ENCODE results near the gene DPCD. TPM values are rescaled to one million over a fixed set of nuclear protein-coding genes. Genes with fewer than 3 reads are reported as not detected.
A peak's percentile ranks its signal among the peaks of the same experiment; 100 is the strongest.

DPCD gene
- total and polyA plus RNA-seq, 2 donors (not counting 3 experiments of a cell fraction or from before 2014, with no cell fraction given), result 25.3 to 39.3 TPM

DNA sequence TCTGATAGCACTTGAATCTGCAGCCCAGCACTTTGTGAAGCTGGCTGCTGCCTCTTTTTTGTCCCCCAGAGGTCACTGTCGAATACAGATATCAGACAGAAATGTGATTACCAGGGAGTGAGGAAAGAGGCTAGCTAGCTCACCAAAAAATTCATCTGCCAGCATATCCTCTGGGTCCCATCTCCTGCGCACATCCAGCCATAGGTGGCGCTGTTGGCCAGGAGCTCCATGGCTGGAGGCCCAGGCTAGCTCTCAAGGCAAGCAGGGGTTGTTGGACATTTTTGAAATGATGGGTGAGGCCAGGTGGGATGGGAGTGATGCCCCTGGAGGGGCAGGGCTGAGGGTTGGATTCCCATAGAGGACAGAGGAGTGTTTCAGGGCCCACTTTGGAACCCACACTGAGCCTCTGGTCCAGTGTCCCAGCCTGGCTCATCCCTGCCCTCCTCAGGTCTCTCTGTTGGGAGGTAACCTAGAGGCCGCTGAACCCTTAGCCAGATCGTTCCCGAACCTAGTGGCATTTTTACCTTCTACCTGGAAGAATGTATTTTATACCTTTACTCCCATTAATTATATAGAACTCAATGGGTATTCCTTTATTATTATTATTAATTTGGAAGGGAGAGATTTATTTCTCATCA lies 14.8 kb downstream of the DPCD start:
- FAIRE-seq (peak; percentile 87), DNase-seq (ENCODE audit: low read depth, low spot score) (peak; percentile 56)
- no peak overlapping the region for H3K4me2 ChIP-seq (ENCODE audit: insufficient read depth, low read length)
- BruUV-seq (replicated peaks), result no TSS peak
- CTCF ChIA-PET, result interaction anchor here (0.6 to 4.9 kb wide), 55 partner anchors 8 to 472 kb away, joined by 3 to 193 read pairs (median 4); partner anchors contain the start of genes DPCD, NPM3, OGA and POLL
- no peak overlapping the region for H3K4me3 ChIP-seq (replicated peaks in 1 of 3; ENCODE audit: insufficient read depth in 1 of 3, low read depth in 1 of 3, low read length in 3 of 3)
- no peak for TF ChIP-seq JUN (IDR thresholded peaks at IDR 0.05; ENCODE audit: borderline replicate concordance, insufficient read depth, insufficient read length, low read depth)
- TF ChIP-seq CTCF (IDR thresholded peaks at IDR 0.05; ENCODE audit: extremely low read depth in 1 of 2, insufficient read depth in 1 of 2, low read depth in 1 of 2, low read length in 2 of 2), result peak; percentile 82 to 95
- H3K27me3 ChIP-seq (ENCODE audit: control insufficient read depth in 2 of 2, insufficient read depth in 2 of 2, low read length in 2 of 2), result no peaks in the 10 kb centered on the region
- POLR2A ChIA-PET, result no interaction called here
- H3K9me3 ChIP-seq (replicated peaks; ENCODE audit: control insufficient read depth, insufficient read depth, low read length), result no peaks in the 10 kb centered on the region
- H4K20me1 ChIP-seq (replicated peaks; ENCODE audit: control insufficient read depth, extremely low read depth, insufficient read depth, low read length), result no peaks in the 10 kb centered on the region
- H3K79me2 ChIP-seq (ENCODE audit: control insufficient read depth, insufficient read depth, low read length), result no peaks in the 10 kb centered on the region
- no peaks in the 10 kb centered on the region for H3K9me1 ChIP-seq (replicated peaks; ENCODE audit: control insufficient read depth, extremely low read depth, insufficient read depth, low read length)
- dilution Hi-C loops (cut with MboI; ENCODE audit: extremely low pct_ligation_motif_present, low sequenced_read_pairs), result no loop called here
- intact Hi-C loops (cut with micrococcal nuclease), result loop anchor here (1.0 to 10.0 kb wide), 3 partner anchors 92 to 472 kb away; partner anchors contain the start of gene FBXW4
- H3K4me1 ChIP-seq (ENCODE audit: control insufficient read depth, extremely low read depth, insufficient read depth, low read length), result no peaks in the 10 kb centered on the region
- H2AFZ ChIP-seq (ENCODE audit: low read depth, low read length), result no peak overlapping the region
- no peaks in the 10 kb centered on the region for H3K36me3 ChIP-seq (ENCODE audit: control insufficient read depth in 2 of 2, extremely low read depth in 1 of 2, insufficient read depth in 2 of 2, low read length in 2 of 2)
- H3K27ac ChIP-seq (ENCODE audit: insufficient read depth, low read depth, low read length), result no peak overlapping the region
- H3K9ac ChIP-seq (replicated peaks; ENCODE audit: extremely low read depth, insufficient read depth, low read length), result no peak overlapping the region

GRCh38 chr10:101607124-101607523 lies 19.0 kb downstream of the DPCD start:
- CTCF ChIA-PET, result interaction anchor here (0.6 to 1.9 kb wide), 3 partner anchors 174 to 229 kb away, joined by 3 to 10 read pairs (median 4); no protein-coding TSS in a partner anchor
- BruUV-seq (replicated peaks), result no TSS peak
- Histone ChIP-seq H3K79me2 (ENCODE audit: control insufficient read depth, insufficient read depth, low read length) (no peaks in the 10 kb centered on the region), H3K4me3 (replicated peaks in 1 of 3; ENCODE audit: insufficient read depth in 1 of 3, low read depth in 1 of 3, low read length in 3 of 3) (no peak overlapping the region), H3K9me1 (replicated peaks; ENCODE audit: control insufficient read depth, extremely low read depth, insufficient read depth, low read length) (no peaks in the 10 kb centered on the region), H4K20me1 (replicated peaks; ENCODE audit: control insufficient read depth, extremely low read depth, insufficient read depth, low read length) (no peaks in the 10 kb centered on the region), H3K9me3 (replicated peaks; ENCODE audit: control insufficient read depth, insufficient read depth, low read length) (no peaks in the 10 kb centered on the region), H3K27ac (ENCODE audit: insufficient read depth, low read depth, low read length) (no peak overlapping the region), H3K36me3 (ENCODE audit: control insufficient read depth in 2 of 2, extremely low read depth in 1 of 2, insufficient read depth in 2 of 2, low read length in 2 of 2) (peaks cover 0 to 11% of the 10 kb centered on the region in 2 experiments), H3K4me2 (ENCODE audit: insufficient read depth, low read length) (no peak overlapping the region), H2AFZ (ENCODE audit: low read depth, low read length) (no peak overlapping the region), H3K9ac (replicated peaks; ENCODE audit: extremely low read depth, insufficient read depth, low read length) (no peak overlapping the region), H3K4me1 (ENCODE audit: control insufficient read depth, extremely low read depth, insufficient read depth, low read length) (peaks cover 7% of the 10 kb centered on the region), H3K27me3 (ENCODE audit: control insufficient read depth in 2 of 2, insufficient read depth in 2 of 2, low read length in 2 of 2) (no peaks in the 10 kb centered on the region)
- FAIRE-seq (no peak), DNase-seq (ENCODE audit: low read depth, low spot score) (no peak)
- no peak for TF ChIP-seq CTCF (IDR thresholded peaks at IDR 0.05; ENCODE audit: extremely low read depth in 1 of 2, insufficient read depth in 1 of 2, low read depth in 1 of 2, low read length in 2 of 2)
- TF ChIP-seq EZH2 (IDR thresholded peaks at IDR 0.05; ENCODE audit: borderline replicate concordance, low read depth, low read length, severe bottlenecking), result no peak
- TF ChIP-seq FOS (IDR thresholded peaks at IDR 0.05; ENCODE audit: borderline replicate concordance, insufficient read depth, low read length), result no peak
- TF ChIP-seq POLR2A (IDR thresholded peaks at IDR 0.05; ENCODE audit: low read depth, low read length), result no peak
- no peak for TF ChIP-seq JUN (IDR thresholded peaks at IDR 0.05; ENCODE audit: borderline replicate concordance, insufficient read depth, insufficient read length, low read depth)
- TF ChIP-seq POLR2AphosphoS5 (IDR thresholded peaks at IDR 0.05; ENCODE audit: insufficient read depth, low read depth, low read length), result no peak
- TF ChIP-seq MYC (IDR thresholded peaks at IDR 0.05; ENCODE audit: low read depth, low read length), result no peak
- no peak for TF ChIP-seq MAX (IDR thresholded peaks at IDR 0.05; ENCODE audit: insufficient read depth, insufficient read length)
- no peak for TF ChIP-seq GATA2 (IDR thresholded peaks at IDR 0.05; ENCODE audit: insufficient read depth, insufficient read length, low read depth, low read length)
- intact Hi-C loops (cut with micrococcal nuclease), result loop anchor here (10.0 kb wide), 1 partner anchor 468 kb away; no protein-coding TSS in a partner anchor
- POLR2A ChIA-PET, result no interaction called here
- dilution Hi-C loops (cut with MboI; ENCODE audit: extremely low pct_ligation_motif_present, low sequenced_read_pairs), result no loop called here

Measured in endothelial cell of umbilical vein (primary cell).